ENCODE data around the gene PLEKHG3.

DNA sequence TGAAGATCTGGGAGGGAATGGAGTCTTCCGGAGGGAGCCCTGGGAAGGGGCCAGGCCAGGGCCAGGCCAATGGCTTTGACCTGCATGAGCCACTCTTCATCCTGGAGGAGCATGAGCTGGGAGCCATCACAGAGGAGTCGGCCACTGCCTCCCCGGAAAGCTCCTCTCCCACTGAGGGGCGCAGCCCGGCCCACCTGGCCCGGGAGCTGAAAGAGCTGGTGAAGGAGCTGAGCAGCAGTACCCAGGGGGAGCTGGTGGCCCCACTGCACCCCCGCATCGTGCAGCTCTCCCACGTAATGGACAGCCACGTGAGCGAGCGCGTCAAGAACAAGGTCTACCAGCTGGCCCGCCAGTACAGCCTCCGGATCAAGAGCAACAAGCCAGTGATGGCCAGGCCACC, 37.7 kb downstream of the PLEKHG3 start:
- TF ChIP-seq TEAD4 (IDR thresholded peaks at IDR 0.05), result no peak
- no peak for TF ChIP-seq ZBTB7A (IDR thresholded peaks at IDR 0.05; ENCODE audit: low read depth)
- TF ChIP-seq TCF12 (IDR thresholded peaks at IDR 0.05; ENCODE audit: low read depth), result no peak
- TF ChIP-seq, protein P1, sequence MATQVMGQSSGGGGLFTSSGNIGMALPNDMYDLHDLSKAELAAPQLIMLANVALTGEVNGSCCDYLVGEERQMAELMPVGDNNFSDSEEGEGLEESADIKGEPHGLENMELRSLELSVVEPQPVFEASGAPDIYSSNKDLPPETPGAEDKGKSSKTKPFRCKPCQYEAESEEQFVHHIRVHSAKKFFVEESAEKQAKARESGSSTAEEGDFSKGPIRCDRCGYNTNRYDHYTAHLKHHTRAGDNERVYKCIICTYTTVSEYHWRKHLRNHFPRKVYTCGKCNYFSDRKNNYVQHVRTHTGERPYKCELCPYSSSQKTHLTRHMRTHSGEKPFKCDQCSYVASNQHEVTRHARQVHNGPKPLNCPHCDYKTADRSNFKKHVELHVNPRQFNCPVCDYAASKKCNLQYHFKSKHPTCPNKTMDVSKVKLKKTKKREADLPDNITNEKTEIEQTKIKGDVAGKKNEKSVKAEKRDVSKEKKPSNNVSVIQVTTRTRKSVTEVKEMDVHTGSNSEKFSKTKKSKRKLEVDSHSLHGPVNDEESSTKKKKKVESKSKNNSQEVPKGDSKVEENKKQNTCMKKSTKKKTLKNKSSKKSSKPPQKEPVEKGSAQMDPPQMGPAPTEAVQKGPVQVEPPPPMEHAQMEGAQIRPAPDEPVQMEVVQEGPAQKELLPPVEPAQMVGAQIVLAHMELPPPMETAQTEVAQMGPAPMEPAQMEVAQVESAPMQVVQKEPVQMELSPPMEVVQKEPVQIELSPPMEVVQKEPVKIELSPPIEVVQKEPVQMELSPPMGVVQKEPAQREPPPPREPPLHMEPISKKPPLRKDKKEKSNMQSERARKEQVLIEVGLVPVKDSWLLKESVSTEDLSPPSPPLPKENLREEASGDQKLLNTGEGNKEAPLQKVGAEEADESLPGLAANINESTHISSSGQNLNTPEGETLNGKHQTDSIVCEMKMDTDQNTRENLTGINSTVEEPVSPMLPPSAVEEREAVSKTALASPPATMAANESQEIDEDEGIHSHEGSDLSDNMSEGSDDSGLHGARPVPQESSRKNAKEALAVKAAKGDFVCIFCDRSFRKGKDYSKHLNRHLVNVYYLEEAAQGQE (IDR thresholded peaks at IDR 0.05; ENCODE audit: low read depth), result no peak
- TF ChIP-seq RAD21 (IDR thresholded peaks at IDR 0.05; ENCODE audit: low read depth), result no peak
- TF ChIP-seq, protein P2, sequence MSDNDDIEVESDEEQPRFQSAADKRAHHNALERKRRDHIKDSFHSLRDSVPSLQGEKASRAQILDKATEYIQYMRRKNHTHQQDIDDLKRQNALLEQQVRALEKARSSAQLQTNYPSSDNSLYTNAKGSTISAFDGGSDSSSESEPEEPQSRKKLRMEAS (IDR thresholded peaks at IDR 0.05), result no peak
- TF ChIP-seq FOXM1 (IDR thresholded peaks at IDR 0.05; ENCODE audit: borderline replicate concordance, low read depth), result no peak
- no peak for TF ChIP-seq YY1 (IDR thresholded peaks at IDR 0.05; ENCODE audit: low read depth)
- no peak for TF ChIP-seq EP300 (IDR thresholded peaks at IDR 0.05; ENCODE audit: borderline replicate concordance)
- no peak for TF ChIP-seq CEBPB (IDR thresholded peaks at IDR 0.05)
- no peak for TF ChIP-seq TAF1 (IDR thresholded peaks at IDR 0.05; ENCODE audit: low read depth)
- no peak for TF ChIP-seq CREB1 (IDR thresholded peaks at IDR 0.05; ENCODE audit: low read depth)
- TF ChIP-seq, protein P3, sequence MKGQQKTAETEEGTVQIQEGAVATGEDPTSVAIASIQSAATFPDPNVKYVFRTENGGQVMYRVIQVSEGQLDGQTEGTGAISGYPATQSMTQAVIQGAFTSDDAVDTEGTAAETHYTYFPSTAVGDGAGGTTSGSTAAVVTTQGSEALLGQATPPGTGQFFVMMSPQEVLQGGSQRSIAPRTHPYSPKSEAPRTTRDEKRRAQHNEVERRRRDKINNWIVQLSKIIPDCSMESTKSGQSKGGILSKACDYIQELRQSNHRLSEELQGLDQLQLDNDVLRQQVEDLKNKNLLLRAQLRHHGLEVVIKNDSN (IDR thresholded peaks at IDR 0.05), result no peak
